ENCODE measurements around the gene MOCOS.

The MOCOS gene

DNA sequence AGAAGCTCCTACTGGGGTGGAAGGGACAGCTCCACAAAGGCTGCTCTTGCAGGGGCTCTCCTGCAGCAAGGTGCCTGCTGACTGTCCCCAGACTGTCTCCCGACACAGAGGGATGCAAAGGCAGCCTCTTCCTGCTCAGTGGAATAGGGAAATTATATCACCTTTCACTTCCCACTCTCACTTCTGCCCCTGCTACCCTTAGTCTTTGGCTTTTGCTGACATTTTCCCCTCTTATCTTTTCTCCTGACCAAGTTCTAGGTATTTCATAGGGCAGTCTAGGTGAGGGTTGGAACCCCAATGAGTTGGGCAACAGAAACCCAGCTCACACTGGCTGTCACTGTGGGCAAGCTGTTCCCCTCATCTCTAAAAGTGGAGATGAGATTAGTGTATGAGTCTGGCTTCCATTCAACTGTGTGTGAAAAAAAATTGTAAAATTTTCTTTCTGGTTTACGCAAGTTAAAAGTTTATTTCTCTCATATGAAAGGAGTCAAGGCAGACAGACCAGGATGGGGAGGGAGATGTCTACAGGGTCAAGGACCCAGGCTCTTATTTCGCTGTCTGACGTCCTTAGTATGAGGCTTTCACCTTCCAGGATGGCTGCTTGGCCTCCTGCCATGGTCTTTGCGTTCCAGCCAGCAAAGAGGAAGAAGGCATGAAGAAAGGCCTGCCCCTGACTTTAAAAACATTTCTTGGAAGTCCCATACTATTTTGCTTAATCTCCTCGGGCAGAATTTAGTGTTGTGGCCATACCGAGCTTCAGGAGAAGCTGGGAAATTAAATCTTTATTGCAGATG lies 7.5 kb upstream of the MOCOS start:
- DNase-seq: no peak

DNA sequence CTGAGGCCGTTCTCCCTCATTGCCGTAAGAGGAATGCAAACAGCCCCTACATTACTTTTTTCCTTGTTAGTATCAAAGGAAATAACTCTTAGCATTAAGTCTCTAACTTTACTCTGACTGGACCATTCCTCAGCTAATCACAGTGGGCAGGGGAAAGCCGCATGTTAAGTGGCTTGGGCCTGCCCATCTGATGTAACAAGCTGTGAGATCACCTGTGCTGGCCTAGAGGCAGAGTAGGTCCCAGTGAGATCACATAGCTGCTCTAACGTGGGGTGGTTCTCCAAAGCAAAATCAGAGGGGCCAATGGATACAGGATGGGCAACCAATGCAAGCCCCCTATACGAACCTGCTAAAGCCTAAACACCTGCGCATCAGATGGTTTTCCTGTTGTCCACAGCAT lies 5.9 kb upstream of the MOCOS start:
- DNase-seq: no peak

GRCh38 chr18:36181898-36182506 lies 5.3 kb upstream of the MOCOS start:
- no peak for DNase-seq

DNA sequence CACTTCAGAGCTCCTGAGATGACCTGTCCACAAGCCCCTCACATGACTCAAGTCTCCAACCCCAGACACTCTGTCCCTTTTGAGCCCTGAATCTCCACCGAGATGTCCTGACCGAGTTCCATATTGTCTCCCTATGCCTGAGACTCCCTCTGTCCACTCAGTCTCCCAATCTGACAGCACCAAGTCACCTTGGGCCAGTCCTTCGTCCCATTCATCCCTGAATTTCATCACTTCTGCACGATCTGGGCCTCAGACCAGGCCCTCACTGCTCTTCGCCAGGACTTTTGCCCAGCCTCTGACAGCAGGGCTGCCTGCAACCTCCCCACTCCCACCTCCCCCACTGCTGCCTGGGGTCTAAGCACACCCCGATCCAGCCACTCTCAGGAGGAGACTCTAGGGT lies 4.3 kb upstream of the MOCOS start:
- DNase-seq: no peak

DNA sequence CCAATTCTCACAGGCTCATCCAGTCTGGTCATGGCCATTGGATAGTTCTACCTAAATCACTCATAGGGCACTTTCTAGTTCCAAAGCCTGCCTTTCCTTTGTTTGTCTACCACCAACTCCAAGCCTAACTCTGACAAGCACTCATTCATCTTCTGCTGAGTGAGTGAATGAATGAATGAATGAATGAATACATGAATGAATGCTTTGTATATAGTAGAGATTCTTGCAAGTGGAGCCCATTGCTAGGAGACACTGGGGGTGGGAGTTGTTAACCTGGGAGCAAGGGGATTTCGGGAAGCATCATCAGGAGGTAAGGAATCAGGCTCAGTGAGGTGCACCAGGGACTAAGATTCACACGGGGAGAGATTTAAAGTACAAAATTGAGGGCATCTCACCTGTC lies 3.3 kb upstream of the MOCOS start:
- DNase-seq: no peak

GRCh38 chr18:36185157-36185556 lies 2.1 kb upstream of the MOCOS start:
- no peak for DNase-seq

DNA sequence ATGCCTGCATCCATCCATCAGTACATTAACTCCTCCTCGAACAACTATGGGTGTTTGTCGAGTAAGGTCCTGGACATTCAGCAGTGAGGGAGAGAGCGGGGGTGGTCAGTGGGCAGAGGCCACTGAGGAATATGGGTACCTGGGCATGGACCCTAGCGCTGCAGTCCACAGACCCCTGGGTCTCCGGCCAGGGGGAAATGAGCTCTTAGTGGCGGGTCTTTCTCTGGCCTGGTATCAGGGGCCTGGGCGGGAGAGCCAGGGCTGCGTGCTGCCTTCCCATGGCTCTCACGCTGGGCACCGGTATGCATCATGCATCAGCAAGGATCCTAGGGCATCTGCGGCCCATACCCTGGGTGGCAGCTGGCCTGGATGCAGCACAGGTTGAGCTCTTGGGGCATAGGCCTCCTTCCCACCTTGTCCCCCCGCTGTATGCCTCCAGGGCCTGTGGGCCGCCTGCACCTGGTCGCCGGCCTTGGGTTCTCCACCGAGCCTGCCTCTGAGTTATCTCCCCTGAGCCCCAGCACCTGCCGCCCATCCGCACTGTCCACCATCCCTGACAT lies 1.3 kb upstream of the MOCOS start:
- no peak for DNase-seq

DNA sequence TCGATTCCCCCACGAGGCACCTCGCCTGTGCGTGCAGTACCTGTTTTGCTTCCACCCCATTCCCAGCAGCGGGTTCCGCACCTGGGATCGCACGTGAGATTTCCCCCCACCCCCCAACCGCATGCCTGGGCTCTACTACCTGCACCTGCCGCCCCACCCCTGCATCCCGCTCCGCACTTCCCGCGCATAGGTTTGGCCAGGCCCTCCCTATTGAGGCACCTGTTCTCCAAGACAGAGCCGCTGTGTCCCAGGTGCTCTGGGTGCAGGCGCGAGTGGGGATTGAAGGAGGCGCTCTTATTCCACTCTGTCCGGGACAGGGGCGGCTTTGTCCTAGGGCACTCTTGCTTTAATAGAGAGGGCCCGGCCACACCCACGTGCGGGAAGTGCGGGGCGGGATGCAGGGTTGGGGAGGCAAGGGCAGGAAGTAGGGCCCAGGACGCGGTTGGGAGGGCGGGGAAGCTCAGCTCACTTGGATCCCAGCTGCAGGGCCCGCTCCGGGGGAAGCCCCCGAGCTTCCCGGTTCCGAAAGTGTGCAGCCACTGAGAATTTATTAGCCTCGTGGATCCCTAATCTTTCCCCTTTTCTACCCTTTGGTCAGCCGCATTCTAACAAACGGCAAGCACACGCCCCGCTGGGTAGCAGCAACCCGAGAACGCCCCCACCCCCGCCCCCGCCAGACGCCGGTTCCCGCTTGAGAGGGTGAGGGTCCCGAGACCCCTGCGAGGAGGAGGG lies 670 bp upstream of the MOCOS start:
- peak; percentile 19 for DNase-seq

GRCh38 chr18:36187826-36188721 lies 777 bp downstream of the MOCOS start:
- no peak for DNase-seq

DNA sequence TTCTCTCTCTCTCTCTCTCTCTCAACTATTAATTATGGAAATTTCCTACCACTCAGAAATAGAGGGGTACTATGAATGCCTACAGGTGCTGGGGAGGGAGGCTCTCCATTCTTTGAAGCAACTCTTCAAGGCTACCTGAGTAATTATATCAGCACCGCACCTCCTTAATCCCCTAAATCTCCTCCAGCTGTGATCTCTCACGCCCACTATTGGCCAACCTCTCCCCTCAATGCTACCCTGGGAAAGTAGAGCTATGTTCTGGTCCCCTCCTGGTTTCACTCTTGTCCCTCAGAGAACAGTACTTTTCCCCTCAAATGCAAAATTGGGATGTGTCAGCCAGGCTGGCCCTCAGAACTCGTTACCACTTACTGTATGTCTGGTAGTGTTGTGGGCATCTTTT lies 1.6 kb downstream of the MOCOS start:
- no peak for DNase-seq

- no peak for DNase-seq
Measured at GRCh38 chr18:36189486-36189885, 2.2 kb downstream of the MOCOS start.

DNA sequence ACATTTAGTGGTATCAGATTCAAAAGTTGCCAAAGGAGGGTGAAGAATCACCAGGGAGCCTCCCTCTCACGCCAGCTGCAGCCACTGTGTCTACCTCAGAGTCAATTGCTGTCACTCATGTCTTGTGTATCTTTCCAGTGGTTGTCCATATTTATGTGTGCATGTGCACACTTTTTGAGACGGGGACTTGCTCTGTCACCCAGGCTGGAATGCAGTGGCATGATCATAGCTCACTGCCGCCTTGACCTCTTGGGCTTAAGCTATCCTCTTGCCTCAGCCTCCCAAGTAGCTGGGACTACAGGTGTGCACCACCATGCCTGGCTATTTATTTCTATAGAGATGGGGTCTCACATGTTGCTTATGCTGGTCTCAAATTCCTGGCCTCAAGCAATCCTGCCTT lies 4.0 kb downstream of the MOCOS start:
- no peak for DNase-seq

DNA sequence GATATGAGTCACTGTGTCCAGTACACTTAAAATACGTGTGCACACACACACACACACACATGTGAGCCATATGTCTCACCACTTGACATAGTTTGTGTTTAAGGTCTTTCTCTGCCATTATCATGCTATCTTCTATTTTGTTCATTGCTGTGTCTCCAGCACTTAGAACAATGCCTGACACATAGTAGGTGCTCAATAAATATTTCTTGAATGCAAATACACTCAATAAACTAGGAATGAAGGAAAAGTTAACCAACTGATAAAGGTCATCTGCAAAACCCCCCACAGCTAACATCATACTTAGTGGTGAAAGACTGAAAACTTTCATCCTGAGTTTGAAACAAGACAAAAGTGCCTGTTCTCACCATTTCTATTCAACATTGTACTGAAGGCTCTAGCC lies 4.4 kb downstream of the MOCOS start:
- DNase-seq: no peak

GRCh38 chr18:36194600-36195315 lies 7.5 kb downstream of the MOCOS start:
- DNase-seq: peak; percentile 13

GRCh38 chr18:36195427-36196122 lies 8.3 kb downstream of the MOCOS start:
- DNase-seq: no peak

- DNase-seq: no peak
Measured at GRCh38 chr18:36196238-36196995, 9.1 kb downstream of the MOCOS start.

GRCh38 chr18:36197511-36198166 lies 10.3 kb downstream of the MOCOS start:
- DNase-seq: no peak

DNA sequence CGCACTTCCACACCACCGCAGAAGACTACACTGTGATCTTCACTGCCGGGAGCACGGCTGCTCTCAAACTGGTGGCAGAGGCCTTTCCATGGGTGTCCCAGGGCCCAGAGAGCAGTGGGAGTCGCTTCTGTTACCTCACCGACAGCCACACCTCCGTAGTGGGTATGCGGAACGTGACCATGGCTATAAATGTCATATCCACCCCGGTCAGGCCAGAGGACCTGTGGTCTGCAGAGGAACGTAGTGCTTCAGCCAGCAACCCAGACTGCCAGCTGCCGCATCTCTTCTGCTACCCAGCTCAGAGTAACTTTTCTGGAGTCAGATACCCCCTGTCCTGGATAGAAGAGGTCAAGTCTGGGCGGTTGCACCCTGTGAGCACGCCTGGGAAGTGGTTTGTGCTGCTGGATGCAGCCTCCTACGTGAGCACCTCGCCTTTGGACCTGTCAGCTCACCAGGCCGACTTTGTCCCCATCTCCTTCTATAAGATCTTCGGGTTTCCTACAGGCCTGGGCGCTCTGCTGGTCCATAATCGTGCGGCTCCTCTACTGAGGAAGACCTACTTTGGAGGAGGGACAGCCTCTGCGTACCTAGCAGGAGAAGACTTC lies 12.5 kb downstream of the MOCOS start:
- no peak for DNase-seq

DNA sequence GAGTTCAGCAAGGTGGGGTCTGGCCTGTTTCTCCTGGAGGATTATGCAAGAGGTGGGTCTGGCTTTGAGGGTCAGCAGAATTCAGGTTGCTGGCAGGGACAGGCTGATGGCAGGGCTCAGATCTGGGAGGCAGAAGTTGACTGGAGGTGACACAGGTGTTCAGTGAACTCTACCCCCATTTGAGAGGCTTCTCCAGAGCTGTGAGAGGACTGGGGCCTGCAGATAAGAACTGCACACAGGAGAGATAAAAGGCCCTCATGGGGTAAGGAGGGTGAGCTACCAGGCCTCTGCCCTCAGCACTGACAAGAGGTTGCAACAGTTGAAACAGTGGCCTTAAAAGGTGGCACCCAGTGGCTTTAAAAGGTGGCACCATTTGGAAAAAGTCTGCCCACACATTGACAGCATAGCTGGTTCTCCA lies 13.1 kb downstream of the MOCOS start:
- DNase-seq: no peak

DNA sequence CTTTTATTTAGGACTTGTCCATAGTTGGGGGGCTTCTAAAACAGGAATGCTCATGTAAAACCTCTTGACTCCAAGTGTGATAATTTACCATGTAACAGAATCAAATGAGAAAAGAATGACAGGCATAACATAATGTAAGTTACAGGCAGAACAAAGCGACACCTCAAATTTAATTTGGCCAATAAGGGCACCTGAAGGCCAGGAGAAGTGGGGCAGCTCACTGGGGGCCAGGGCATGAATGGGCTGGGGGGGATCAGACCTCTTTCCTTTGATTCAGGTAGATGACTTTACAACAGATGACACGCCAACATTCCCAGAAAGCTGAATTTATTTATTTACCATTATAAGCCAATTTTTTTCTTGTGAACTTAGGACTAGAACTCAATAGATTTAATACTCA lies 14.5 kb downstream of the MOCOS start:
- no peak for DNase-seq
